ENCODE results near the gene SLC12A8.

- TF ChIP-seq GATA2 (IDR thresholded peaks at IDR 0.05; ENCODE audit: low read depth, low read length) (no peak), GATA3 (IDR thresholded peaks at IDR 0.05; ENCODE audit: low read depth, low read length) (no peak)
These were observed 179.9 kb downstream of the SLC12A8 start for GRCh38 chr3:125032683-125033082.
